Caco-2 (cell line): ENCODE results near the gene DSCAM. TPM values are rescaled to one million over a fixed set of nuclear protein-coding genes. Genes with fewer than 3 reads are reported as not detected.

Source experiments
- BruUV-seq: library from RNA; stranded (reverse); fragments of 400-500 nt; replicated peaks from 2 replicates; lab custom pipeline; 2021; lab: Mats Ljungman, UMichigan
- CTCF ChIA-PET: fragments of 300-600 bp; sonication (Branson Sonifier 250); formaldehyde crosslinking; loops from one replicate; lab custom pipeline; 2022; ENCODE audit warnings: antibody characterized with exemption; lab: Charles Lee
- POLR2A ChIA-PET: fragments of 300-600 bp; sonication (Branson Sonifier 250); formaldehyde crosslinking; loops from one replicate; lab custom pipeline; 2022; ENCODE audit warnings: antibody characterized with exemption; lab: Charles Lee
- DNase-seq, 2 experiments: peaks; one replicate each; pipeline versions ENCODE4 v3.0.0 to v3.0.0-alpha.2; 2020 to 2022
- H3K27me3 ChIP-seq: replicated peaks from 2 replicates; pipeline ENCODE4 v1.6.0; 2011; ENCODE audit warnings: low read length; ENCODE audit not compliant: control insufficient read depth, insufficient read depth
- H3K36me3 ChIP-seq: 2 replicates; pipeline ENCODE4 v1.5.1; 2011; ENCODE audit warnings: low read length; ENCODE audit not compliant: control insufficient read depth, insufficient read depth
- H3K4me1 ChIP-seq: fragments of 250-450 bp; sonication (Bioruptor Pico); 2 replicates; pipeline ENCODE4 v1.5.1; 2020; ENCODE audit warnings: mild to moderate bottlenecking
- H3K4me3 ChIP-seq: 2 replicates; pipeline ENCODE4 v1.5.1; 2011; ENCODE audit warnings: low read depth, mild to moderate bottlenecking, control low read depth, low read length
- H3K9me3 ChIP-seq: fragments of 250-450 bp; sonication (Bioruptor Pico); 2 replicates; pipeline ENCODE4 v1.5.1; 2020; ENCODE audit warnings: mild to moderate bottlenecking, moderate library complexity
- H3K27ac Mint-ChIP-seq: one replicate; pipeline ENCODE4 v1.8.0; 2022; ENCODE audit warnings: mixed read lengths; ENCODE audit not compliant: unreplicated experiment
- H3K27me3 Mint-ChIP-seq: one replicate; pipeline ENCODE4 v1.8.0; 2022; ENCODE audit warnings: mixed read lengths; ENCODE audit not compliant: insufficient read depth, unreplicated experiment
- H3K36me3 Mint-ChIP-seq: one replicate; pipeline ENCODE4 v1.8.0; 2022; ENCODE audit warnings: mild to moderate bottlenecking, mixed read lengths; ENCODE audit not compliant: insufficient read depth, unreplicated experiment
- H3K4me1 Mint-ChIP-seq: one replicate; pipeline ENCODE4 v1.8.0; 2022; ENCODE audit warnings: low read depth, mixed read lengths; ENCODE audit not compliant: unreplicated experiment
- H3K4me3 Mint-ChIP-seq: one replicate; pipeline ENCODE4 v1.8.0; 2022; ENCODE audit warnings: mild to moderate bottlenecking, moderate library complexity, mixed read lengths; ENCODE audit not compliant: unreplicated experiment
- H3K9me3 Mint-ChIP-seq: one replicate; pipeline ENCODE4 v1.8.0; 2022; ENCODE audit warnings: mixed read lengths; ENCODE audit not compliant: unreplicated experiment
- CTCF ChIP-seq, 2 experiments: fragments of 200-600 bp in 1 of 2; IDR thresholded peaks; 1 replicate in 1 of 2; 2 replicates in 1 of 2; pipeline versions ENCODE4 v1.5.1 to v1.8.0; 2011 to 2022; ENCODE audit warnings: antibody characterized with exemption in 1 of 2, control low read depth in 1 of 2, inconsistent platforms in 1 of 2, low read depth in 1 of 2, low read length in 1 of 2, mild to moderate bottlenecking in 1 of 2, moderate library complexity in 1 of 2; ENCODE audit not compliant: insufficient read depth in 1 of 2, severe bottlenecking in 1 of 2, unreplicated experiment in 1 of 2
- intact Hi-C: fragments of 100-400 bp; cut with micrococcal nuclease; formaldehyde crosslinking; loops from one replicate; pipeline ENCODE4 v1.10.0; 2022; ENCODE audit not compliant: unreplicated experiment
- total RNA-seq: library from RNA; stranded (reverse); gene quantifications from 2 replicates; pipeline ENCODE4 v1.2.3, GENCODE V29; 2022

Gene DSCAM
- total RNA-seq, 1 experiment from 2014 or later, result not detected

GRCh38 chr21:40404396-40404800 is 442.6 kb downstream of the DSCAM start:
- no peaks in the 10 kb centered on the region for H3K4me1 ChIP-seq
- Mint-ChIP-seq H3K4me1 (no peaks in the 10 kb centered on the region), H3K27ac (no peak overlapping the region), H3K9me3 (no peaks in the 10 kb centered on the region), H3K27me3 (no peaks in the 10 kb centered on the region), H3K36me3 (no peaks in the 10 kb centered on the region), H3K4me3 (no peak overlapping the region)
- TF ChIP-seq CTCF (IDR thresholded peaks at IDR 0.05; ENCODE audit: insufficient read depth in 1 of 2, low read depth in 1 of 2, low read length in 1 of 2, severe bottlenecking in 1 of 2, unreplicated experiment in 1 of 2), result no peak
- BruUV-seq, result no TSS peak
- no peaks in the 10 kb centered on the region for H3K36me3 ChIP-seq
- H3K27me3 ChIP-seq, result no peaks in the 10 kb centered on the region
- POLR2A ChIA-PET, result no interaction called here
- H3K4me3 ChIP-seq, result no peak overlapping the region
- DNase-seq, result no peak
- CTCF ChIA-PET, result no interaction called here
- intact Hi-C loops, result no loop called here
- no peaks in the 10 kb centered on the region for H3K9me3 ChIP-seq

- DNase-seq, result no peak
- H3K27me3 ChIP-seq, result no peaks in the 10 kb centered on the region
- no peak for TF ChIP-seq CTCF (IDR thresholded peaks at IDR 0.05; ENCODE audit: insufficient read depth in 1 of 2, low read depth in 1 of 2, low read length in 1 of 2, severe bottlenecking in 1 of 2, unreplicated experiment in 1 of 2)
- H3K4me1 ChIP-seq, result no peaks in the 10 kb centered on the region
- Mint-ChIP-seq H3K4me3 (no peak overlapping the region), H3K27ac (no peak overlapping the region), H3K9me3 (no peaks in the 10 kb centered on the region), H3K27me3 (no peaks in the 10 kb centered on the region), H3K36me3 (no peaks in the 10 kb centered on the region), H3K4me1 (no peaks in the 10 kb centered on the region)
- intact Hi-C loops, result no loop called here
- no peak overlapping the region for H3K4me3 ChIP-seq
- BruUV-seq, result no TSS peak
- no peaks in the 10 kb centered on the region for H3K36me3 ChIP-seq
- ChIA-PET POLR2A (no interaction called here), CTCF (no interaction called here)
- H3K9me3 ChIP-seq, result no peaks in the 10 kb centered on the region
Measured at GRCh38 chr21:40402884-40403582, 443.9 kb downstream of the DSCAM start.

GRCh38 chr21:40395732-40396131 is 451.2 kb downstream of the DSCAM start:
- BruUV-seq, result no TSS peak
- TF ChIP-seq CTCF (IDR thresholded peaks at IDR 0.05; ENCODE audit: insufficient read depth in 1 of 2, low read depth in 1 of 2, low read length in 1 of 2, severe bottlenecking in 1 of 2, unreplicated experiment in 1 of 2), result no peak
- no peaks in the 10 kb centered on the region for H3K27me3 ChIP-seq
- Mint-ChIP-seq H3K27me3 (peaks cover 10% of the 10 kb centered on the region), H3K9me3 (no peaks in the 10 kb centered on the region), H3K4me1 (no peaks in the 10 kb centered on the region), H3K36me3 (no peaks in the 10 kb centered on the region), H3K27ac (no peak overlapping the region), H3K4me3 (no peak overlapping the region)
- no peak overlapping the region for H3K4me3 ChIP-seq
- ChIA-PET CTCF (no interaction called here), POLR2A (no interaction called here)
- intact Hi-C loops, result no loop called here
- H3K36me3 ChIP-seq, result no peaks in the 10 kb centered on the region
- no peaks in the 10 kb centered on the region for H3K9me3 ChIP-seq
- no peaks in the 10 kb centered on the region for H3K4me1 ChIP-seq
- DNase-seq, result no peak
